ENCODE results near the gene KMT2B. TPM values are rescaled to one million over a fixed set of nuclear protein-coding genes. Genes with fewer than 3 reads are reported as not detected.

KMT2B gene
- total RNA-seq, 1 donor from 2014 or later = 72.8 TPM

- intact Hi-C loops (cut with micrococcal nuclease) = loop anchor here (1.0 to 2.0 kb wide), 13 partner anchors 17 to 340 kb away; partner anchors contain the start of genes ALKBH6, COX6B1, LIN37 and PROSER3
These were observed 57.7 kb downstream of the KMT2B start, which contains the start of gene ARHGAP33 for GRCh38 chr19:35775298-35776101. ARHGAP33 (plus strand) TSS chr19:35775564; CDS start chr19:35775659, 95 bp downstream.

GRCh38 chr19:35776102-35776788, 58.4 kb downstream of the KMT2B start:
- intact Hi-C loops (cut with micrococcal nuclease) = no loop called here

- intact Hi-C loops (cut with micrococcal nuclease) = no loop called here
These were observed 59.5 kb downstream of the KMT2B start for GRCh38 chr19:35777086-35777841.

- intact Hi-C loops (cut with micrococcal nuclease) = no loop called here
These were observed 60.2 kb downstream of the KMT2B start for GRCh38 chr19:35777961-35778360.

- intact Hi-C loops (cut with micrococcal nuclease) = no loop called here
These were observed 61.2 kb downstream of the KMT2B start for GRCh38 chr19:35779033-35779432.

GRCh38 chr19:35780058-35780457, 62.3 kb downstream of the KMT2B start:
- intact Hi-C loops (cut with micrococcal nuclease) = no loop called here

GRCh38 chr19:35780717-35781116, 62.9 kb downstream of the KMT2B start:
- intact Hi-C loops (cut with micrococcal nuclease) = no loop called here

- intact Hi-C loops (cut with micrococcal nuclease) = no loop called here
These were observed 63.8 kb downstream of the KMT2B start for GRCh38 chr19:35781650-35782049.

GRCh38 chr19:35782589-35782988, 64.8 kb downstream of the KMT2B start:
- intact Hi-C loops (cut with micrococcal nuclease) = no loop called here

- intact Hi-C loops (cut with micrococcal nuclease) = no loop called here
These were observed 65.9 kb downstream of the KMT2B start for GRCh38 chr19:35783469-35784434.

GRCh38 chr19:35784503-35785338, 66.9 kb downstream of the KMT2B start:
- intact Hi-C loops (cut with micrococcal nuclease) = no loop called here

GRCh38 chr19:35785339-35785627, 67.5 kb downstream of the KMT2B start:
- intact Hi-C loops (cut with micrococcal nuclease) = no loop called here

- intact Hi-C loops (cut with micrococcal nuclease) = no loop called here
These were observed 68.7 kb downstream of the KMT2B start for GRCh38 chr19:35786299-35787160.

GRCh38 chr19:35787227-35787799, 69.5 kb downstream of the KMT2B start:
- intact Hi-C loops (cut with micrococcal nuclease) = no loop called here
